Measurements from ENCODE around the gene ZBTB12.

DNA sequence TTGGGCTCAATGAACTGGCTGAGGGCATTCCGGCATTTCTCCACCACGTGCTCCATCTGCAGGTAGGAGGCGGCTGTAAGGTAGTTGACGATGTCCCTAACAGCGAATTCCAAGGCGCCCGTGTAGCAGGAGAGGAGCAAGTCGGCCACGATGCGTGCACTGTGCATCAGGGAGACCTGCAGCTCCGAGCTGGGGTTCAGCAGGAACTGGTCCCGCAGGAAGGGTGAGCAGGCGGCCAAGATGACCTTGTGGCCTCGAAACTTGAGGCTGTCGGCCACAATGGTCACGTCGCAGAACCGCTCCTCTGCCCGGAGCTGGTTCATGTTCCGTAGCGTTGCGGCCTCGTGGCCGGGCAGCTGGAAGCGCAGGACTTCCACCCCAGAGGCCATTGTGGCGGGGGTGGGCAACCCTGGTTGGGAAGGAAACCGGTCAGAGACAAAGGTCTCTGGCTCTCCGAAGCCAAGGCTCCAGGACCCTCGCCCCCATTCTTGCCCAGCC lies 920 bp downstream of the ZBTB12 start:
- no peak for TF ChIP-seq EZH2phosphoT487 (IDR thresholded peaks at IDR 0.05; ENCODE audit: low read depth)
- TF ChIP-seq, protein P1, sequence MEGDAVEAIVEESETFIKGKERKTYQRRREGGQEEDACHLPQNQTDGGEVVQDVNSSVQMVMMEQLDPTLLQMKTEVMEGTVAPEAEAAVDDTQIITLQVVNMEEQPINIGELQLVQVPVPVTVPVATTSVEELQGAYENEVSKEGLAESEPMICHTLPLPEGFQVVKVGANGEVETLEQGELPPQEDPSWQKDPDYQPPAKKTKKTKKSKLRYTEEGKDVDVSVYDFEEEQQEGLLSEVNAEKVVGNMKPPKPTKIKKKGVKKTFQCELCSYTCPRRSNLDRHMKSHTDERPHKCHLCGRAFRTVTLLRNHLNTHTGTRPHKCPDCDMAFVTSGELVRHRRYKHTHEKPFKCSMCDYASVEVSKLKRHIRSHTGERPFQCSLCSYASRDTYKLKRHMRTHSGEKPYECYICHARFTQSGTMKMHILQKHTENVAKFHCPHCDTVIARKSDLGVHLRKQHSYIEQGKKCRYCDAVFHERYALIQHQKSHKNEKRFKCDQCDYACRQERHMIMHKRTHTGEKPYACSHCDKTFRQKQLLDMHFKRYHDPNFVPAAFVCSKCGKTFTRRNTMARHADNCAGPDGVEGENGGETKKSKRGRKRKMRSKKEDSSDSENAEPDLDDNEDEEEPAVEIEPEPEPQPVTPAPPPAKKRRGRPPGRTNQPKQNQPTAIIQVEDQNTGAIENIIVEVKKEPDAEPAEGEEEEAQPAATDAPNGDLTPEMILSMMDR (IDR thresholded peaks at IDR 0.05; ENCODE audit: low read depth, low read length), result no peak

Data from OCI-LY3 (cell line).